Endometrium (tissue), 2 donors: Measurements from ENCODE around the gene NAV1.
"Not testable (repeated sequence)": the region's sequence is repeated elsewhere in the genome, so short reads cannot be mapped to it uniquely, and the experiment has no call there.

Experiments
- FAIRE-seq: peaks from 2 replicates; lab custom pipeline; 2012; peaks lifted over from hg19 to GRCh38; lab: Jason Lieb, UNC
- donor health status: control.
- donor health status: control.

Gene NAV1

DNA sequence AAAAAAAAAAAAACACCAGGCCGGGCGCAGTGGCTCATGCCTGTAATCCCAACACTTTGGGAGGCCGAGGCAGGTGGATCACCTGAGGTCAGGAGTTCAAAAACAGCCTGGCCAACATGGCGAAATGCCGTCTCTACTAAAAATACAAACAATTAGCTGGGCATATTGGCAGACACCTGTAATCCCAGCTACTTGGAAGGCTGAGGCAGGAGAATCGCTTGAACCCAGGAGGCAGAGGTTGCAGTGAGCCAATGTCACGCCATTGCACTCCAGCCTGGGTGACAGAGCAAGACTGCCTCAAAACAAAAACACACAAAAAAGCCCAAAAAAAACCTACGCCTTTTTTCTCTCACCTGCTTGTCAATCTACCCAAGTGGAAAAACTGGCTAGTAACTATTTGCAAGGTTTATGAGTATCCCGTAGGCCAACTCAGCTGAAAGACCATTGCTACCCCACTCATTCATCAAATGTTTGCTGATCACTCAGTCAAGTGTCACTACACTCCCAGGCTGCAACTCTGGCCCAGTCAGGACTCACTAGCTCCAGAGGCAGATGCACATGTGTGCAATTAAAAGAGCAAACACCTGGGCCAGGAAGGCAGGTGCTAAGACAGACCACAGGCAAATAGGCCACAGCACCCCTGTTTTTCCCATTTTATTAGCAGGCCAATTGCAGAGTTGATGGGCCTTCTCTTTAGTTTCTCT, 34.0 kb upstream of the NAV1 start:
- no peak for FAIRE-seq

DNA sequence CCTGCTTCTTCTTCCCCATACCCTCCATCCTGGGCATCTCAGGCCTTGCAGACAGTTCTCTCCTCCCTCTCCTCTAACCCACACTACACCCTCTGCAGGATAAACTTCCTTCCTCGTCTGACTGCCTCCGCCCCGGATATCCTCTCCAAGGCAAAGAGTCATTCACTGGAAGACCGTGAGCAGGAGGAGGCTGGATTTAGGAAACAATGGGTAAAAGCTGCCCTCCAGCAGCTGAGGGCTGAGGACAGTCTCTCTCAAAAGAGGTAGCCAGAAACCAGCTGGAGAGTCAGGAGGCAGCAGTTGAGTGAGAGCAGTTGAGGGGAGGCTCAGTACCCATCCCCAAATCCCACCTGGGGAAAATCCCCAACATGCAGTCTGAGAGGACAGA, 33.4 kb upstream of the NAV1 start:
- FAIRE-seq: no peak

DNA sequence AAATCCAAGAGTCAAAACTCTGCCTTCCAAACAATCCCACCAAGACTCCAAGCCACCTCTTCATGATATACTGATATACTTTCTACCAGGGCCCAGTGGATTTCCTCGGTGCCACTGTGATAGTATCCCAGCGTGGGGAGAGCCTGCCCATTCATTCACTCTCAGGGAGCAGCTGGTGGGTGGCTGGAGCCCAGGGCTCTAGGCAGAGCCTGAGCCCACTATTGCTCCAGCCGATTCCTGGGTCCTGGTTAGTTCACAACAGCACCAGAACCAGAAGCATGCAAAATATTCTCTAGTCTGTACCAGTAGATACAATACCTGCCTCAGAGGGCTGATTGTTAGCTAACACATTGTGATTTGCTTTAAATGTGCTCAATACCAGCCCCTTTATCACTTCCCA, 32.8 kb upstream of the NAV1 start:
- no peak for FAIRE-seq

DNA sequence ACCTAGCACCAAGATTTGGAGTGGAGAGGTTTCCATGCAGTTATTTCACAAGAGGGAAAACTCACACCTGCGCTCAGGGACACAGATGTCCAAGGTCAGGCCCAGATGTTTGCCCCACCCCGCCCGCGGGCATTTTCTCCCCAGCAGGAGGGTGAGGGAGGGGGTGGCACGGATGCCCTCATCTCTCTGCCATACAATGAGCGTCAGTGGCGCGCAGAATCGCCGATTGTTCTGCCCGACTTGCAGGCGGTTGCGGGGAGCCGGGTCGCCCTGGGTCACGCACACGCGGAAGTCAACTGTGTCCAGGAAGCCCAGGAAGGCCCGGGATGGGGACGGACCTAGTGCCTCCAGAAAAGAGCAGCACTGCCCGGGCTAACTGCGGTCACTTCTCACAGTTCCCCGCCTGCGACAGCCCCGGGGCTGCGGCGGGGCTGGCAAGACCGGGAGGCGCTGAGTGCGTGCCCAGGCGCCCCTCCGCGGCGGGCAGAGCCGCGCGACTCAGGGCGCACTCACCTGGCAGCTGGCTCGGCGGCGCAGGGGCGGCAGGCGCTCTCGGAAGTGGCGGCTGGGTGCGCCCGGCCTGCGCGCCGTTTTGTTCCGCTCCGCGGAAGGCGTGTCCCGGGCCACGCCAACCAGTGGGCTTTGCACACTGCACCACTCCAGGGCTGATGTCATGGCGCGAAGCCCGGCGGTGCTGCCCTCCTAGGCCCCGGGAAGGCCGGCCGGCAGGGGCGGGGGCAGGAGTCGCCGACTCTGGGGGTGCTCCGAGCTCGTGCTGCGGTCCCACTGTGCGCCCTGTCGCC, 32.2 kb upstream of the NAV1 start, which contains the start of gene CSRP1:
TSS of gene CSRP1 (minus strand) at position 567 of the 803 bp plus-strand sequence. CDS start 10,820 bp downstream, outside the sequence.
- FAIRE-seq: no peak

DNA sequence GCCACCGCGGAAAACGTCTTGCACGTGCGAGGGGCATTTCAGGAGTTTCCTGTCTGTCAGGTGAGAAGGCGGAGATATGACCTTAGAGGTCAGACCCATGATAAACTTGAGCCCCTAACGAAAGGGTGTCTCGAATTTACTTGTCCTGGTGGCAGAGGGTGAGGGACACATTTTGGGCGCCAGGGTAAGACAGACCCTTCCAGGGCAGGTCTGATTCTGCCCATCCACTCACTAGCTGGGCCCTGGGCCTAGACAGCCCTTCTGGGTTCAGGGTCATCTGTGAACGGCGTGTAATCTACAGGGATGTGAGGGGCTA, 31.6 kb upstream of the NAV1 start:
- no peak for FAIRE-seq

DNA sequence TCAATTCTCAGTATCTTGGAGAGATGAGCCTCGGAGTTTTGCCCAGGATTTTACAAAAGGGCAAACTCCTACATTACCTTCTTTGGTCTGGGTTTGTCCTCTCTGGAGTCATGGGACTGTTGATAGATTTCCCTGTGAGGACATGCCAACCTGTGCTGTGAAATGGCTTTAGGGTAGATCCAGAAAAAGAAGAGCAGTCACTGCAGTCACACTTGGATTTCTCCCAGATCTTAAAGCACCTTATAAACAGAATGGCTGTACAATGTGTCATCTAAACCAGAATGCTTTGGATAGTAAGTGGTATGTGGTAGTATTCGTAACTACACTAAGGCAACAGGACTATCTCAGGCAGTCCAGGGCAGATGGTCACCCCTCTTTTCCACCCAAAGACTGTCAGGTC, 30.1 kb upstream of the NAV1 start:
- no peak for FAIRE-seq

DNA sequence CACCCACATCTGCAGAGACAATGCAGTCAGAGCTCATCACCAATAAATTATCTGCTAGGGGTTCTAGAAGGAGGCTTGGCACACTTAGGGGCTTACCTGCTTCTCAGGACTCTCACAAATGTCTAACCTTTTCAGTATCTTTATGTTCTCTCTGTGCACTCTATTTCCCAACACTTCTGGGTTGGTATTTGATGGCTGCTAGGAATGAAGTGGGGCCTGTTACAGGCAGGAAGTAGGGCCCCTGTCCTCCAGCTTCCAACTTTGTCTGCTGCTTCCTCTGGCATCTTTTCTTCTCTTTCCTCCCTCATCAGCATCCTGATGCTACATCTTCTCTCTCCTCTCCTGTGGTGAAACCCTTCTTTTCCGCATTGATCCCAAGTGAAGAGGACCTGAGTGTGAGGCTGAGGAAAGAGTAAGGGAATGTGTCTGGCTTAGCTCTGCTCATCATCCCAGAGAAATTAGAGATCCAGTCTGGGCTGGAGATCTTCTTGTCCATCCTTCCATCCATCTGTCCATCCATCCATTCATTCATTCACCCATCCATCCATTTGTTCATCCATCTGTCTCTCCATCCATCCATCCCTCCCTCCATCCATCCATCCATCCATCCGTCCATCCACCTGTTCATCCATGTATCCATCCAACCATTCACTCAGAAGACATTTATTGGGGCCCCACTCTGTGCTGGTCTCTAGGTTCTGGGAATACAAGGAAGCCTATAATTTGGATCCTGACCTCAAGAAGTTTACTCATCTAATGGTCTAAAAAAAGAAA, 29.1 kb upstream of the NAV1 start:
- FAIRE-seq: no peak

DNA sequence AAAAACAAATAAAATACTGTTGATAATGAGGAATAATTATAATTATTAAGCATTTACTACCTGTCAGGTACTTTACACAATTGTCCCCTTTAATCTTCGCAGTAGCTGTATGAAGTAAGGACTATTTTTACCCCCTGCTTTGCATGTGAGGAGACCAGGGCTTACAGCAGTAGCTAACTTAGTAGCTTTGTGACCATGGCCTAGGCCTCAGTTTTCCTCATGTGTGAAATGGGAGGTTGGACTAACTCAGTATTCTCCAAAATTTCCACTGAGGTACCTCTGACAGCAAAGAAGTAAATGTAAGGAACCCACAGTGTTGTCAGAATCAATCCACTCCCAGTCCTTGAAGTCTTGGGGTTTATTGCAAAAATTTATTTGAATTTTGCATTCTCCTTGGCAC, 28.2 kb upstream of the NAV1 start:
- FAIRE-seq: no peak

DNA sequence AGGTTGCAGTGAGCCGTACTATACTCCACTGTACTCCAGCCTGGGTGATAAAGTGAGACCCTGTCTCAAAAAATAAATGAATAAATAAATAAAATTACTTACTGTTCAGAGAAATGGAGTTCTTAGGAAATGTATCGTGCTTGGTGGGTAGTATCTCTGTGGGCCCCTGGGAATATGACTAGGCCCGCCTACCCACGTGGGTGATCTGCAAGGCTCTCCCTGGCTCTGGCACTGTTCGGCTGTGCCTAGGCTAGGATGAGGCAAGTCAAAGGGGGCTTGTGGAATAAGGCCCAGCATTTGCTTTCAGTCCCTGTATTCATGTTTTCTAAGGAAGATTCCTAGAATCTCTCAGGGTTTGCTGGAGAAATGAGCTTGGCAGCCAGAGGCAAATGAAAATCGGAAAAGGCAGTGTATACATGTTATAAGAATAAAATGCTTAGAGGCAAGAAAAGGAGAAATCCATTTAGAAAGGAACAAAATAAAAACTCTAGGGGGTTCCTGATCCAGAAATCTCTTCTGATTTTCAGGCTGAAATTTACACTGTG, 27.5 kb upstream of the NAV1 start:
- no peak for FAIRE-seq

DNA sequence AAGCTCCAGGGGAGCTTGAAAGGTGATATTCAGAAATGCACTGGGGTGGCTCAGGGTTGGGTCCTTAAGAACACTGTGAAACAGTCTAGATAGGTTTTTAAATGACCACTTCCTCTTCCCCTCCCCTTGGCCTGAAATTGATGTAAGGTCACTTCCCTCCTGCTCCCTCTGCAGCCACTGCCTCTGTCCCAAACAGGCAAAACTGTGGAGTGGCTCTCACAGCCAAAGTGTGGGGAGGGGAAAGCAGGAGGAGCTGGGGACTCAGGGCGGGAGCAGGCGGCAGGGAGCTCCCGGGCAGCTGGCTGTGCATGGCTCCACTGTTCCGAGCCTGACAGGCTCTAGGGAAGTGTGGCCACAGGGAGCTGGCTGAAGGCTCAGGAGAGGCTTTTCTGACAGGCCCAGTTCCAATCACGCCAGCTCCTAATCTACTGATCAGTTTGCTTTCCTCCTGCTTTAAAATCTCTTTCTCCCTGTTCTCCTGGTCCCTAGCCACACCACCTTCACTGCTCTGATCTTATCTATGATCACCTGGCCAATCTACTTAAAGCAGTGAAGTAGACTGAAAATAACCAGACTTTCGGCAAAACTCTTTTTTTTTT, 26.9 kb upstream of the NAV1 start:
- FAIRE-seq: no peak

DNA sequence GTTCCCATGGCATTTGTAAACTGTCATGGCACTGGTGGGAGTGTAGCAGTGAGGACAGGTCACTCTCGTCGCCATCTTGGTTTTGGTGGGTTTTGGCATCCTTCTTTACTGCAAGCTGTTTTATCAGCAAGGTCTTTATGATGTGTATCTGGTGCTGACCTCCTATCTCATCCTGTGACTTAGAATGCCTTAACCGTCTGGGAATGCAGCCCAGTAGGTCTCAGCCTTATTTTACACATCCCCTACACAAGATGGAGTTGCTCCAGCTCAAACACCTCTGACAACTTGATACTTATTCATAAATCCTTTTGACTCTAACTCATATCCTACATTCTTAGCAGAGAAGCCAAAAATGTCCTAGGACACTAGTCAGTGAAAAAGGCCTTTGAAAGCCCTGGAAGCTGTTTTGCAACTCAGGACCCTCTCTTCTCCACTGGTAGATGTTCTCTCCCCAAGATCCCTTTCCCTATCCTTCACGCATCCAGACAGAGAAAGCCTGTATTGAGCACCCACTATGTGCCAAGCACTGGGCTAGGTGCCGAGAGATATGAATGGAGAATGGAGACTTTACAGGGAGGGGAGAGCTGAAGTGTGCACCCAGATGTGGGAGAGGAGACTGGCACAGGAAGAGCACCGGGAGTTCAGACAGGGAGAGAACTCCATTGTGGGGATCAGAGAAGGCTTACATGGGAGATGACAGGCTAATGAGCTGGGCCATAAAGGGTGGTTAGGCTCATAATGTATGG, 25.3 kb upstream of the NAV1 start:
- FAIRE-seq: no peak

DNA sequence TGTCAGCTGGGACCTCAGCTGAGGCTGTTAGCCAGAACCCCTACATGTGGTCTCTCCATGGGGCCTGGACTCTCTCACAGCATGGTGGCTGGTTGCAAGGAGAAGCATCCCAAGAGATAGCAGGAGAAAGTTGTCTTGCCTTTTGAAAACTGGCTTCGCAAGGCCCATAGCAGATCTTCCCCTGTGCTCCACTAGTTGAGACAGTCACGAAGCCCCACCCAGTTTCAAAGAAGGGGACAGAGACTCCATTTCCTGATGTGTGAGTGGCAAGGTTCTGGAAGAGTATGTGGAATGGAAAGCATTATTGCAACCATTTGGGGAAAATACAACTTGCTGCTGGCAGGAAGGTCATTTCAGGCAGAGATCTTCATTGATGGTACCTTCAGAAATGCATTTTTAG, 24.5 kb upstream of the NAV1 start:
- FAIRE-seq: no peak

DNA sequence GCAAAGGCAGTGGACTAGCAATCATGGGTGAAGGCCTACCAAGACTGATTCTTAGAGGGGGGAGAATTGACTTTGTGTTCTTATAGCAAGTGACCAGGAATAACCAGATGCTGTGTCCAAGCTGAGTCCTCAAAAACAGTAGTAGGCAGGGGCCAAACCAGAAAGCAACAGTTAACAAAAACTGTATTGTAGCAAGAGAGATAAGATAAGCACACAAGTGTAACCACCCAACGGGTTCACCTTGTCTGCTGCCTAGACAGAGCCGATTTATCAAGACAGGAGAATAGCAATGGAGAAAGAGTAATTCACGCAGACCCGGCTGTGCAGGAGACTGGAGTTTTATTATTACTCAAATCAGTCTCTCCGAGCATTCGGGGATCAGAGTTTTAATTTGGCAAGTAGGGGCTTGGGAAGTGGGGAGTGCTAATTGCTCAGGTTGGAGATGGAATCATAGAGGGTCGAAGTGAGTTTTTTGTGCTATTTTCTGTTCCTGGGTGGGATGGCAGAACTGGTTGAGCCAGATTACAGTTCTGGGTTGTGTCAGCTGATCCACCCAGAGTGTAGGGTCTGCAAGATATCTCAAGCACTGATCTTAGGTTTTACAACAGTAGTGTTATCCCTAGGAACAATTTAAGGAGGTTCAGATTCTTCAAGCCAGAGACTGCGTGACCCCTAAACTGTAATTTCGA, 23.7 kb upstream of the NAV1 start:
- FAIRE-seq: no peak

DNA sequence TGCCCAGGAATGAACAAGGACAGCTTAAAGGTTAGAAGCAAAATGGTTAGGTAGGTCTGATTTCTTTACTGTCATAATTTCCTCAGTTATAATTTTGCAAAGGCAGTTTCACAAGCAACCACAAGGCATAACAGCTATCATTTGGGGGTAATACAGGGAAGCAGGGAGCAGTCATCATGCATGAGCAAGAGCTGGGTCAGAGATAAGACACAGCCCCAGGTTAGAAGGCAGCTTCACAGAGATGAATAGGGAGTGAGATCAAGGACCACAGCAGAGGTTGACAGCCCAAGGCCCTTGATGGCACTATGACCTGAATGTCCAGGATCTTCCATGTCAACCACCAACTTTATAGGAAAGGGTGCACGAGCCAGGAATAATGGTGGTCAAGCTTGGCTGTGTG, 23.0 kb upstream of the NAV1 start:
- no peak for FAIRE-seq

DNA sequence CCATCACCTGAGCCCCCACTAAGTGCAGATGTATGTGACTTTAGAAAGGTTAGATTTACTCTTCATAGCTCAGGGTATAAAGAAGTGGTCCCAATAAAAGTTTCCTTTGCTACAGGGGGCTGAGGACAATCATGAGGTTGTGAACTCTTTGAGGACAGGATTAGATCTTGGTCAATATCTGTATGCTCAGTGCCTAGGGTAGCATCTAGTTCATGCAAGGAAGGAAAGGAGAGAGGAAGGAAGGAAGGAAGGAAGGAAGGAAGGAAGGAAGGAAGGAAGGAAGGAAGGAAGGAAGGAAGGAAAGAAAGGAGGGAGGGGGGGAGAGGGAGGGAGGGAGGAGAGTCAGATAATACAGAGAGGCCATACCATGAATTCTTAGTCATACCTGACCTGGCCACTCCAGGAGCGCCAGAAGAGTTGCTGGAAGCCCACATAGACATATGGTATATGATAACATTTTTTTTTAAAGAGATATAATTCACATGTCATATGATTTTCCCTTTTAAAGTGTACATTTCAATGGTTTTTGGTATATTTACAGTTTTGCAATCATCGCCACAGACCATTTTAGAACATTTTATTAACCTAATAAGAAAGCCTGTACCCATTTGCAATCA, 22.3 kb upstream of the NAV1 start:
- FAIRE-seq: no peak

DNA sequence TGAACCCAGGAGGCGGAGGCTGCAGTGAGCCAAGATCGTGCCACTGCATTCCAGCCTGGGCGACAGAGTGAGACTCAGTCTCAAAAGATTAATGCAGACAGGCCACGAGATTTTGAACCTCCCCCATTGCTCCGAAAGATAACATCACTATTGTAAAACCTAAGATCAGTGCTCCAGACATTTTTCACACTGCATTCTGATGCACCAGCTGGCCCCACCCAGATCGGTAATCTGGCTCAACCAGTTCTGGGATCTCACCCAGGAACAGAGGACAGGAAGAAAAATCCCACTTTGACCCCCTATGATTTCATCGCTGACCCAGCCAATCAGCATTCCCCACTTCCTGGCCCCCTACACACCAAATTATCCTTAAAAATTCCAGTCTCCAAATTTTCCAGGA, 21.3 kb upstream of the NAV1 start:
- no peak for FAIRE-seq

DNA sequence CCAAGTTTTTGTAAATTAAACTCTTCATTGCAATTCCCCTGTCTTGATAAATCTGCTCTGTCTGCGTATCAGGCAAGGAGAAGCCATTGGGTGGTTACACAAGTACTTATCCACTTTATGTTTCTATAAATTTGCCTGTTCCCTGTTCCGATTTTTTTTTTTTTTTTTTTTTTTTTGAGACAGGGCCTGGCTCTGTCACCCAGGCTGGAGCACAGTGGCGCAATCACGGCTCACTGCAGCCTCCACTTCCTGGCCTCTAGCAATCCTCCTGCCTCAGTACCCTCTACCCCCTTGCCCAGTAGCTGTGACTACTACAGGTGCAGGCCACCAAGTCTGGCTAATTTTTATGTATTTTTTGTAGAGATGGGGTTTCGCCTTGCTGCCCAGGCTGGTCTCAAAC, 20.9 kb upstream of the NAV1 start:
- FAIRE-seq: no peak

DNA sequence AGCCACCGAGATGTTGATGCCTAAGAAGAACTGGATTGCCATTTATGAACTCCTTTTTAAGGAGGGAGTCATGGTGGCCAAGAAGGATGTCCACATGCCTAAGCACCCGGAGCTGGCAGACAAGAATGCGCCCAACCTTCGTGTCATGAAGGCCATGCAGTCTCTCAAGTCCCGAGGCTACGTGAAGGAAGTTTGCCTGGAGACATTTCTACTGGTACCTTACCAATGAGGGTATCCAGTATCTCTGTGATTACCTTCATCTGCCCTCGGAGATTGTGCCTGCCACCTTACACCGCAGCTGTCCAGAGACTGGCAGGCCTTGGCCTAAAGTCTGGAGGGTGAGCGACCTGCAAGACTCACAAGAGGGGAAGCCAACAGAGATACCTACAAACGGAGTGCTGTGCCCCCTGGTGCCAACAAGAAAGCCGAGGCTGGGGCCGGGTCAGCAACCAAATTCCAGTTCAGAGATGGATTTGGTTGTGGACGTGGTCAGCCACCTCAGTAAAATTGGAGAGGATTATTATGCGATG, 18.8 kb upstream of the NAV1 start:
- not testable (repeated sequence) for FAIRE-seq

DNA sequence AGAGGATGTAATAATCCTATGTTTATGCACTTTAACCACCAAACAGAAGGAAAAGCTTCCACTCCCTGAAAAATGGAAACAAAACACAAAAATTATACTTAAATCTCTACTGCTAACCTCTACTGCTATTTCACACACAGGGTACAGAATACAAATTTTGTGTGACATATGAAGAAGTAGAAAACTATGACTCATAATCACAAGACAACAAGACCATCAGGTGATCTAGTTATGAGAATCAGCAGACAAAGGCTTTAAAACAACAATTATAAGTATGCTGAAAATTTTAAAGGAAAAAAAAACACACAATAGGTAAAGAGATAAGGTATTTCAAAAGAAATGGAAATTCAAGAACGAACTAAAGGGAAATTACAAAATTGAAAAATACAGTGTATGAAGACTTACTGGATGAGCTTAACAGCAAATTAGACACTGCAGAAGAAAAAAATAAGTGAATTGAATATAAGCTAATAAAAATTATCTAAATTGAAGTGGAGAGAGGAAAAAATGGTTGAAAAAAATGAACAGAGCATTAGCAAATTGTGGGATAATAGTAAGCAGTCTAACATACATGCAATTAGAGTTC, 13.6 kb upstream of the NAV1 start:
- FAIRE-seq: no peak

DNA sequence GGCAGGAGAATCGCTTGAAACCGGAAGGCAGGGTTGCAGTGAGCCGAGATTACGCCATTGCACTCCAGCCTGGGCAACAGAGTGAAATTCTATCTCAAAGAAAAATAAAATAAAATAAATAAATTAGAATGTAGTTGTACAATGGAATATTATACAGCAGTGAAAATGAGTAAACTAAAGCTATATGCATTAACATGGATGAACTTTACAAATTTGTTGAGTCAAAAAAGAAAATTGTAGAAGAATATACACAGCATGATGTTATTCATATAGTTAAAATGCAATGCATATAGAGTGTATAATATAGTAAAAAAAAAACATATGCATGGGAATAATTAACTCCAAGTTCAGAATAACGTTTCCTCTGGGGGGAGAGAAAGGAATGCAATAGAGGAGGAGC, 11.0 kb upstream of the NAV1 start:
- FAIRE-seq: no peak
